Fibroblast of skin of scalp (primary cell): ENCODE results near the gene FAM227B.
"Not testable (repeated sequence)": the region's sequence is repeated elsewhere in the genome, so short reads cannot be mapped to it uniquely, and the experiment has no call there.

Experiments used
- DNase-seq: peaks from one replicate; pipeline ENCODE4 v3.0.0-alpha.2; 2013

FAM227B gene

DNA sequence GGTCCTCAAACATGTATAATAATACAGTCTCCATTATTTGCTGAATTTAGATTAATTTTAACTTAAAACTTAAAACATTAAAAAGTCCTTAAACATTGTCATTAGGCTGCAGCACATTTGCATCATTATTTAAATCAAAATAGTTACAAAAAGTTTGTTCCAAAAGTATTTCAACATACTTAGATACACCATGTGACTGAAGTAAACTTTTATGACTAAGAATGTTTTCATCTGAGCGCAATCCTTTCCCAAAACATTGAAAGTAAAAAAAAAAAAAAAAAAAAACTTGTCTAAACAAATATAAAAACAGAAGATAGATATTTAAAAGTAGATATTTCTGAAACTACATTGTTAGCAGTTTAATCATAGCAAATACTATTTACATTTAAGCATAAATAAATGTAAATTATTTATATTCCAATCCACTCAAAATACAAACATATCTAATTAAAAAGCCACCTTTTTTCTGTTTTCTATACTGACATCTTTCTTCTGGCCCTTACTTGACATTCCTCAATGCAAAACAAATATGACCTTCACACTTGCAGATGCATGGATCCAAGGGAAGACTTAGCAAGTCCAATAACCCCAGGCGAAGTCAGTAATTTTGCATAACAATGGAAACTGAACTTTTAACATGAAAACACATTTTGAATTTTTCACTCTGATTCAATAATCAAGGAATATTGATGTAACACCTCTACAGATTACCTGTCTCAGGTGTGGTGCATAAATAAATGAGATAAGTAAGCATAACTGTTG lies 10.3 kb downstream of the FAM227B start:
- DNase-seq, result no peak

DNA sequence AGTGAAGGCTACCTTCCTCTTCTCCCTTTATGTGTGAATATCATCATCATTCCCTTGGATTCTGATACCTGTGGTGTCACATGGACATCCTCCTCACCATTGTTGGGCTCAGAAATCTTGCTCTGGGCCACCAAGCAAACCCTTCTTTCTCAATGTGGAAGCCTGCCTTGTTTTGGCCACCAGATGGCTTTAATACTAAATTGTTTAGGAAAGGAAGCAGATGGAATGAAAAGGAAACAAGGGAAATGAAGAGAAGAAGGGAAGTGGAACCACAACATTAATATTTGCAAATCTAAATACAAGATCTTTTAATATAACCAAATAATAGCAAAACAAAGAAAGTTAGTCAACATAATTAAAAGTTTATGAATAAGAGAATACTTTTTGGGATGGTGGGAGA lies 14.0 kb downstream of the FAM227B start:
- DNase-seq, result no peak

DNA sequence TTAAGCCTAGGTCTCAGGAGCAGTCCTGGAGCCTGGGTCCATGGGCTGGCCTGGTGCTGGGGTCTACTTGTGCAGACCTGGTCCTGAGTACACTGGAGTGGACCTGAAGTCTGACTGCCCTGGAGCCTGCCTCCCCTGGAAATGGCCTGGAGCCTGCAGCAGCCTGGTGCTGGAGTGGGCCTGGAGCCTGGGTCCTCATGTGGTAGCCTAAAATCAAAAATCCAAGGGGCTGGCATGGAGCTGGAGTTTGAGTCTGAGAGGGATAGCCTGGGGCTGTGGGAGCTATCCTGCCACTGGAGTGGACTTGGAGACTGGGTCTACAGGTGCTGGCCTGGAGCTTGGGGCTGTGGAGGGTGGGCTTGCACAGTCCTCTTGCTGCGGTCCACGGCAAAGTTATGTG lies 15.0 kb downstream of the FAM227B start:
- no peak for DNase-seq

DNA sequence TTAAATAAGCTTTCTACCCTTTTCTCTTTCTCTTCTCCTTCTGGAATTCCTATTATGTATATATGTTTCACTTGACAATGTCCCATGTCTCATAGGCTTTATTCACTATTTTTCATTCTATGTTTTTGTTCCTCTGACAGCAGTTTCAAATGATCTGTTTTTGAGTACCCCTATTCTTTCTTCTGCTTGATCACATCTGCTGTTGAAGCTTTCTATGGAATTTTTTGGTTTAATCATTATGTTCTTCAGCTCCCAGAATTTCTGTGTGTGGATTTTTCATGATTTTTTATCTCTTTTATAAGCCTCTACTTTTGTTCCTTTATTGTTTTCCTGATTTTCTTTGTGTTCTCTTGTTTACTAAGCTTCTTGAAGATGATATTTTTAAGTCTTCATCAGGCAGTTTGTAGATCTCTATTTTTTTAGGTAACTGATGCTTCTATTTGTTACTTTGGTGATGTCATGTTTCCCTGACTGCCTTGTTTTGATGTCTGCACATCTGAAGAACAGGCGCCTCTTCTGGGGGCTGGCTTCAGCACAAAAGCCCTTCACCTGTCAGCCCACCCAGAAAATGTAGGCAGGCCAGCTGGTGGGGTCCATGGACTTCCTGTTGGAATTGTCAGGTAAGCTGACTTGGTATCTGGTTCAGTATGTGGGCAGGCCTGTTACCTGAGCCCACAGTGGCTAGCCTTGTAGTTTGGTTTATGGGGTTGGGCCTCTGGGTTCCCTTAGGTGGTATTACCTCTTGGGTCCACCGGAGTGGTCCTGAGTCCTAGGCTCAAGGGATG lies 15.8 kb downstream of the FAM227B start:
- DNase-seq, result no peak

DNA sequence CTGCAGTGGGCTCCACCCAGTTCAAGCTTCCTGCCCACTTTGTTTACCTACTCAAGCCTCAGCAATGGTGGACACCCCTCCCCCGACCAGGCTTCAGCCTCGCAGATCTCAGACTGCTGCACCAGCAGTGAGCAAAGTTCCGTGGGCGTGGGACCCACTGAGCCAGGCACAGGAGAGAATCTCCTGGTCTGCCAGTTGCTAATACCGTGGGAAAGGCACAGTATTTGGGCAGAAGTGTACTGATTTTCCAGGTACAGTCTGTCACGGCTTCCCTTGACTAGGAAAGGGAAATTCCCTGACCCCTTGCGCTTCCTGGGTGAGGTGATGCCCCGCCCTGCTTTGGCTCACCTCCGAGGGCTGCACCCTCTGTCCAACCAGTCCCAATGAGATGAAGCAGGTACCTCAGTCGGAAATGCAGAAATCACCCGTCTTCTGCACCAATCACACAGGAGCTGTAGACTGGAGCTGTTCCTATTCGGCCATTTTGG lies 27.7 kb downstream of the FAM227B start:
- not testable (repeated sequence) for DNase-seq

DNA sequence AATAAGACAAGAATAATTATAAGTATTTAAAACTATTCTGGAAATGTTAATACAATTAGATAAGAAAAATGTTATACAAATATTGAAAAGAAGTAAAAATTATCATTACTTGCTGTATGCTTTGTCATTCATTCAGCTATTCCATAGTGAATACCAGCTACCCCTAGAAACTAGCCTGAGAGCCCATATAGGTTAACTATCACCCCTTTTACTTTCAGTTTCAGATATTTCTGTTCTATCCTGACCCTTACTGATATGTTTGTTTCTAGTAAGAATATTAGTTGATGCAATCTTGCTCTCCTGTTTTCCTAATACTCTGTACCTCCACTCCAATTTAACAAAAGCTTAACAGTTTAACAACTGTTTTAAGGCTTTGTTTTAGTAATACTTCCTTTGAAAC lies 31.6 kb downstream of the FAM227B start:
- DNase-seq, result no peak

DNA sequence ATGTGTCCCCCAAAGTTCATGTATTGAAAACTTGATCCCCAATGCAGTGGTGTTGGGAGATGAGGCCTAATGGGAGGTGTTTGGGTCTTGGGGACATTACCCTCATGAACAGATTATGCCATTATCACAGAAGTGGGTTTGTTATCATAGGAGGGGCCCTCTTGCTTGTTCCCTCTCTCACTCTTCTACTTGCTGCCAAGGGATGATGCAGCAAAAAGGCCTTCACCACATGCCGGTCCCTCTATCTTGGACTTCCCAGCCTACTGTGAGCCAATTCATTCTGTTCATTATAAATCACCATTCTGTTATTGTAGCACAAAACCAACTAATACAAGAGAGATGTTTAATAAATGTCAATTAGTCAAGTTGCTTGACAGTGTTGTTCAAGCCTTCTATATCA lies 47.2 kb downstream of the FAM227B start:
- DNase-seq, result no peak

DNA sequence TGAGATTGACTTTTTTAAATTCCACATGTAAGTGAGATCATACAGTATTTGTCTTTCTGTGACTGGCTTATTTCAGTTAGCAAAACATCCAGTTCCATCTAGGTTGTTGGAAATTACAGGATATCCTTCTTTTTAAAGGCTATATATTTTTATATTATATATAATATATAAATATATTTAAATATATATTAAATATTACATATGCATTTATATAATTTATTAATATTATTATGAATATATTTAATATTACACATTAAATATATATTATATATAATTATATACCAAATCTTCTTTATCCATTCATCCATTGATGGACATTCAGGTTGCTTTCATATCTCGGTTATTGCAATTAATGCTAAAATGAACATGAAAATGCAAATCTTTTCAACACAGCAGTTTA lies 49.9 kb downstream of the FAM227B start:
- no peak for DNase-seq

DNA sequence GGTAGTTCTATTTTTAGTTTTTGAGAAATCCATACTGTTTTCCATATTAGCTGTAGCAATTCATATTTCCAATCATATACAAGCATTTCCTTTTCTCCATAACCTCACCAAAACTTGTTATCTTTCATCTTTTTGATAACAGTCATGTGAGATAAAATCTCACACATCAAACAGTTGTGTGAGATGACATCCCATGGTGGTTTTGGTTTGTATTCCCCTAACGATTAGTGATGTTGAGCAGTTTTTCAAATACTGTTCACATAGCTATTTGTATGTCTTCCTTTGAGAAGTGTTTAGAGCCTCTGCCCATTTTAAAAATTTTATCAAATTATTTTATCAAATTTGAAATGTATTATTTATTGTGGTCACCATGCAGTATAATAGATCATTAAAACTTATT lies 50.4 kb downstream of the FAM227B start:
- no peak for DNase-seq

DNA sequence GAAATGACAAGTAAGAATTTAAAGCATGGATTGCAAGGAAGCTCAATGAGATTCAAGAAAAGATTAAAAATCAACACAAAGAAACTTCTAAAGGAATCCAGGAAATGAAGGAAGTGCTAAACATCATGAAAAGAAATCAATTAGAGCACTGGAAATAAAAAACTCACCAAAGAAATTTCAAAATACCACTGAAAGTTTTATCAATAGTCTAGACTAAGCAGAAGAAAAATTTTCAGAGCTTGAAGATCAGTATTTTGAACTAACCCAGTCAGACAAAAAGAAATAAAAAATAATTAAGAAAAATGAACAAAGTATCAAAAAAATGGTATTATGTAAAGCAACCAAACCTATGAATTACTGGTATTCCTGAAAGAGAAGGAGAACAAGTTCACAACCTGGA lies 60.6 kb downstream of the FAM227B start:
- DNase-seq, result no peak

DNA sequence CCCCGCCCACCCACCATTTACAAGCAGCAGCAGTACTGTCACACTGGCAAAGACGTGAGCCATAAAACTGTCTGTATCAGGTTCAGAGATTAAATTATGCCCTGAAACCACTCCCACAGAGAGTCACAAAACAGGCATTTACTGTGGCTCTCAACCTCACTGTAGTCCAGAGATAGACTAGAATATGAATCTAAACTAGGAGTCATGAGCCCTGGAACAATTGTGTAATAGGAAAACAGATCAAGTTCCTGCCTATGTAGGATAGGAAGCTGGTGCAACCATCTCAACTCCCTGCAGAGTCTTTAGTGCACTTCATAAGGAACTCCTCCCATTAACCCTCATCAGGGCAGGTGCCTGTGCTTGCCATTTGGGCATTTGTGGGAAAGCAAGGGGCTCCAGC lies 61.7 kb downstream of the FAM227B start:
- no peak for DNase-seq

DNA sequence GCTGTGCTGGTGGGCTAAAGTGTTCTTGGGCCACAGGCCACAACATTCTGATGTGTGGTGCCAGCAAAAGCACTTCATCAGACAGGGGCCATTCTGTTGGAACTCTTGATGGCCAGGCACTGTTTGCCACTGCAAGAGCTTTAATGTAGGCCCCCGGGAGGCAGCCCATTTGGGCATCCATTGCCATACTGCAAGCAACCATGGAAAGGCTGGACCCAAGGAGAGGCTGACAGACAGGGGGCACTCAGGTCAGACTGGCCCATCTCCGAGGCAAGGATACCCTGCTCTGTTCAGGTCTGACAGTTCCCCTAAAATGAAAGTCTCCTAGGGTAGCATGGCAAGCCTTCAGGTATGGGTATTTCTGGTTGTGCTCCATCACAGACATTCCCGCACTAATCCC lies 64.2 kb downstream of the FAM227B start:
- DNase-seq, result no peak

DNA sequence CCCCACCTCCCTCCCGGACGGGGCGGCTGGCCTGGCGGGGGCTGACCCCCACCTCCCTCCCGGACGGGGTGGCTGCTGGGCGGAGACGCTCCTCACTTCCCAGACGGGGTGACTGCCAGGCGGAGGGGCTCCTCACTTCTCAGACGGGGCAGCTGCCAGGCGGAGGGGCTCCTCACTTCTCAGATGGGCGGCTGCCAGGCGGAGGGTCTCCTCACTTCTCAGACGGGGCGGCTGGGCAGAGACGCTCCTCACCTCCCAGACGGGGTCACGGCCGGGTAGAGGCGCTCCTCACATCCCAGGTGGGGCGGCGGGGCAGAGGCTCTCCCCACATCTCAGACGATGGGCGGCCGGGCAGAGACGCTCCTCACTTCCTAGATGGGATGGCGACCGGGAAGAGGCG lies 70.3 kb downstream of the FAM227B start:
- not testable (repeated sequence) for DNase-seq

DNA sequence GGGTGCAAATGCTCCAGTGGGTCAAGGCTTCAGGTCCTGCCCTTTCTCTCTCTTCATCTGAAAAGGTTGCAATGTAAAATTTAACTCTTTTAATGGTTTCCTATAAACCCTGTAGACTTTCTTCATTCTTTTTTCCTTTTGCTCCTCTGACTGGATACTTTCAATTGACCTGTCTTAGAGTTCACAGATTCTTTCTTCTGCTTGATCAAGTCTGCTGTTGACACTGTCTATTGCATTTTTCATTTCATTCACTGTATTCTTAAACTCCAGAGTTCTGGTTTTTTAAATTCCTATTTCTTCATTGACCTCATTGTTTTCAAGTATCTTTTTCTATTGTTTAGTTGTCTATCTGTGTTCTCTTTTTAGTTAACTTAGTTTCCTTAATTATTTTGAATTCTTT lies 82.1 kb downstream of the FAM227B start:
- DNase-seq, result no peak

DNA sequence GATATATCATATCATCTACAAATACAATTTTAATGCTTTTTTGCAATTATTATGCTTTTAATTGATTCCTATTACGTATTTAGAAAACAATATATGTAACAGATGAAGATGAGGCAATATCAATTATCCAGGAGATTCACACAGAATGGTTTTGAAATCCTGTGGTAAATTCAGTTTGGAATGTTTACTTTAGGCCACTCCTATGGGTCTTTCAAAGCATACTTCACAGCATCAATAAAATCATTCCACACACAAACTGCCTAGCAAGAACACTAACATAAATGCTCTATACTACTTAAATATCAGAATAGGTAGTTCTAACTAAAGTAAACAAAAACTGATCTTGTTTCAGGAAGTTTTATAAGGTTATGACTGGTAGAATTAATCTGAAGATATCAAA lies 90.5 kb downstream of the FAM227B start:
- DNase-seq, result peak; percentile 14

DNA sequence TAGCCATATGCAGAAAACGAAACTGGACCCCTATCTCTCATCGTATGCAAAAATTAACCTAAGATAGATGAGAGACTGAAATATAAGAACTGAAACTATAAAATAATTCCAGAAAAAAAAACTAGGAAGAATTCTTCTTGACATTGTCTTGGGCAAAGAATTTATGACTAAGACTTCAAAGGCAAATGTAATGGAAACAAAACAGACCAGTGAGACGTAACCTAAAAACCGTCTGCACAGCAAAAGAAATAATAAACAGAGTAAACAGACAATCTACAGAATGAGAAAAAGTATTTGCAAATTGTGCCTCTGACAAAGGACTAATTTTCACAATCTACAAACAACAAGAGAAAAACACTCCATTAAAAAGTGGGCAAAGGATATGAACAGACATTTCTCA lies 92.3 kb downstream of the FAM227B start:
- no peak for DNase-seq

DNA sequence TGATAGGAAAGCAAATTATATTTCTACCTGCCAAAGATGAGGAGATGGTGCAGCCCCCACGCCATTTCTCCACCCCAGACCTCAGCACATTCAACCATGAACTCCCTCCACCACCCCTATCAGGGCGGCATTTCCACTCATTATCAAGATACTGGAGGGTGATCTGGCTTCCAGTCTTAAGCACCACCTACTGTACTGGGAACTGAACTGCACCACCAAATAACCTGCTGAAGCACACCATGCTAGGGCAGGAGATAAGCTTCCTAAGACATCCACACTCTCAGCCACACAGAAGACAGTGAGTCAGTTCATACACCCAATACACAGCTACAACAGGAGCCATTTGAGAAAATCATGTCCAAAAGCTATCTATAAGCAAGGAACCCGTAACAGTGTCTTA lies 98.8 kb downstream of the FAM227B start:
- no peak for DNase-seq

DNA sequence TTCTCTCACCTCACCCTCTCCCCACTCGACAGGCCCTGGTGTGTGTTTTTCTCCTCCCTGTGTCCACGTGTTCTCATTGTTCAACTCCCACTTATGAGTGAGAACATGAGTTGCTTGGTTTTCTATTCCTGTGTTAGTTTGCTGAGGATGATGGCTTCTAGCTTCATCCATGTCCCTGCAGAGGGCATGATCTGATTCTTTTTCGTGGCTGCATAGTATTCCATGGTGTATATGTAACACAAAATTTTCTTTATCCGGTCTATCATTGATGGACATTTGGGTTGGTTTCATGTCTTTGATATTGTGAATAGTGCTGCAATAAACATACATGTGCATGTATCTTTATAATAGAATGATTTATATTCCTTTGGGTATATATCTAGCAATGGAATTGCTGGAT lies 107.9 kb downstream of the FAM227B start:
- DNase-seq, result not testable (repeated sequence)

DNA sequence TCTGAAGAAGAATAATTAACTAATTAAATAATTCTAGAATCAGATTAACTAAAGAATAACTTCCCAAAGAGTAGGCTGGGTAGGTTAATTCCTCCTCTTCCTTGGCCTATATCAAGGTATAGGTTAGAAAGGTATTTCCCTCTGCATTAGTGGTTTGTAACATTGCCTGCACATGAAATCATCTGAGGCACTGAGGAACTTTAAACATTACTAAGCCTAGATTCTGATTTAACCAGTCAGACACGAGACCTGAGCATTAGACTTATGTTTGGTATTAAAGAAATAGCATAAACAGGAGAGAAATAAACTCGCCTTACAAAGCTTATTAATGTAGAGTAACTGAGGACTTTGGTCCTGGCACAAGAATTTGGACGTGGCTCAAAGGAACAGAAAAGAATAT lies 113.4 kb downstream of the FAM227B start:
- no peak for DNase-seq

DNA sequence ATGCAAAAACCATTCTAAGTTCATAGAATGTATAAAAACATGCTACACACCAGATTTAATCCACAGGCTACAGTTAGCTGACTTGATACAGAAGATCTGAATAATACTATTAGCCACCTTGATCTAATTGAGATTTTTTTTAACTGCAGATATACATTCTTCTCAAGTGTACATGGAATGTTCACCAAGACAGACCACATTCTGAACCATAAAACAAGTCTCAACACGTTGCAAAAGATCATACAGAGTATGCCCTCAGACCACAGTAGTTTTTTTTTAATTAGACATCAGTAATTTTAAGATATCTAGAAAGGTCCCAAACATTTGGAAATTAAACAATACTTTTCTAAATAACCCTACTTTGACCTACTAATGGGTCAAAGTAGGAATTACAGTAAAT lies 114.3 kb downstream of the FAM227B start:
- no peak for DNase-seq

DNA sequence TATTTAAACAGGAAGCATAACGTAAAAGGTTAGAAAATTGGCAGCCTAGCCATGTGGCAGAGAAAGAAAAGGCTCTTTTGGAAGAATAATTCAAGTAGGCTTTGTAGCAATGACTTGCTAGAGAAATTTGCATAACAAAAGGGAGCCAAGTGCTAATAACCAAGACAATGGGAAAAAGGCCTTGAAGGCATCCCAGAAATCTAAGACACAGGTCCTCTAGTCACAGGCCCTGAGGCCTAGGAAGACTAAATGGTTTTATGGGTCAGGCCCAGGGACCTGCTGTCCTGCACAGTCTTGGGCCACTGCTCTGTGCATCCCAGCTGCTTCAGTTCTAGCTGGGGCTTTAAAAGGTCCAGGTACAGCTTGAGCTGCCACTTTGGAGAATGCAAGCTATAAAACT lies 119.0 kb downstream of the FAM227B start:
- no peak for DNase-seq

DNA sequence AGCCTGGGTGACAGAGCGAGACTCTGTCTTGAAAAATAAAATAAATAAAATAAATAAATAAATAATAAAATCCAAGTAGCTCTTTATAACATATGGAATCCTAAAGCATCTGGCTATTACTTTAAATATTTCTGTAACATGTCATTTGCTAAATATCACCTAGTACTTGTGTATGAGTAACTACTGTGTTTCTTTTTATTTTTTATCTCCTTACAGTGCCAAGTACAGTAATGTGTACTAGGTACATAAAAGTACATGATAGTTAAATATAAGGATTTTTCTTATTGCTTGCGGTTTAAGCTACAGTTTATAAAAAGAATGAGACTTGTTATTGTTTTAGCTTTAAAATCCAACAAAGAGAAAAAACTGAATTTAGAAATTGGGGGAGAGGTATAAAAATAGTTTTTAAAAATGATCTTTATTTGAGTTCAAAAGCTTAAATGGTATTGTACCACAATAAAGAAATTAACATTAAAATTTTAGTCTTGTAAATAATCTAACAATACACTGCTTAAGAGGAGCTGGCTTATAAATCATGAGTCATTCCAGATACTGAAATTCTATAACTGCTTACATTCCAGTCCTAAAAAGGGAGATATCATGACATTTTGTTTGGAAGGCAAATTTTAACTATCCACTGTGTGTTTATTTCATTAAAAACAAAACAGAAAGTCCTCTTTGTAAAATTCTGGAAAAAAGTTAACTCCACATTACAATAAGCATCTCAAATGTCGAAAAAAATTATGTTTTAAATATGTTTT lies 124.4 kb downstream of the FAM227B start:
- peak; percentile 43 for DNase-seq

DNA sequence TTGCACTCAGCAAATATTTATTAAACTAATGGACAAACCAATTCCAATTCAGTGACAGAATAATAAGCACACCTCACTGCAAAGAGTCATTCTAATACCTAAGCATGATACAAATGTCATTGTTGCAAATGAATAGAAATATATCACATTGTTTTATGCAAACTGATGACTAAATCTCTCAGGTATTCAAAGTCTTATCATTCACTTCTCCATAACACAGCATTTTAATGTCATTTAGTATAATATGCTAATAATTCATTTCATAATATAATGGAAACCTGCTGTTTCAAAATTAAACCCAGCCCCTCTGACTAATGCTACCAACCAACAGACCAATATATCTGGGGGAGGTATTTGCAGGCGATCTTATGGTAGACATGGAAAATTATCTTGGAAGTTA lies 125.8 kb downstream of the FAM227B start:
- peak; percentile 25 for DNase-seq
